NOMO-1 treated with DMSO at 0.1 percent for 48 hours (cell line): Measurements from ENCODE around the gene ACKR1.

Experiments
- DNase-seq: peaks from one replicate; lab custom pipeline; 2025; ENCODE audit not compliant: unreplicated experiment; lab: John Stamatoyannopoulos, UW

ACKR1 gene

GRCh38 chr1:159218649-159219636 is 14.3 kb downstream of the ACKR1 start:
- DNase-seq: no peak

- no peak for DNase-seq
These were observed 17.6 kb downstream of the ACKR1 start for GRCh38 chr1:159222075-159222865.

- DNase-seq: no peak
These were observed 18.3 kb downstream of the ACKR1 start for GRCh38 chr1:159223004-159223403.

- DNase-seq: no peak
These were observed 23.9 kb downstream of the ACKR1 start for GRCh38 chr1:159228554-159228953.

GRCh38 chr1:159229260-159229885 is 24.7 kb downstream of the ACKR1 start:
- DNase-seq: no peak

GRCh38 chr1:159229896-159230295 is 25.2 kb downstream of the ACKR1 start:
- DNase-seq: no peak

- DNase-seq: no peak
These were observed 35.0 kb downstream of the ACKR1 start for GRCh38 chr1:159239551-159240220.

- DNase-seq: no peak
These were observed 42.6 kb downstream of the ACKR1 start for GRCh38 chr1:159247266-159247665.

- DNase-seq: no peak
These were observed 43.6 kb downstream of the ACKR1 start for GRCh38 chr1:159248311-159248710.

GRCh38 chr1:159250638-159251216 is 46.1 kb downstream of the ACKR1 start:
- peak; percentile 33 for DNase-seq
